Lower leg skin (tissue), 4 donors: ENCODE data around the gene TBCD. TPM values are rescaled to one million over a fixed set of nuclear protein-coding genes. Genes with fewer than 3 reads are reported as not detected.

Source experiments
- DNase-seq, 2 donors: peaks; one replicate each; pipeline ENCODE4 v3.0.0-alpha.2; 2019; ENCODE audit warnings: low spot score in 2 of 2
- H3K4me3 ChIP-seq: fragments of 200-600 bp; sonication (generic); 2 replicates; pipeline ENCODE4 v1.5.1; 2017; ENCODE audit warnings: mild to moderate bottlenecking, low read depth; ENCODE audit not compliant: poor library complexity, severe bottlenecking
- POLR2A ChIP-seq, 2 donors: fragments of 450-650 bp; IDR thresholded peaks; one replicate each; pipeline ENCODE4 v1.6.1; 2016 to 2017; ENCODE audit warnings: antibody characterized with exemption in 2 of 2, mild to moderate bottlenecking in 1 of 2, moderate library complexity in 1 of 2
- WGBS, 2 donors: methylation state at CpG; one replicate each; pipeline ENCODE4 v1.1.5; 2018; 5-methylcytosine and 5-hydroxymethylcytosine counted together
- intact Hi-C: fragments of 100-400 bp; cut with DNase I; formaldehyde crosslinking; loops from one replicate; pipeline ENCODE4 v1.15.0; 2023; ENCODE audit warnings: low total_unique reads
- total RNA-seq, 4 donors: library from RNA; depleted of rRNA; stranded (reverse); fragments of >200 nt; gene quantifications; one replicate each; pipeline ENCODE4 v1.1.0, GENCODE V29; 2016
- TF ChIP-seq, protein P1 (sequence below), 3 donors: fragments of 450-650 bp; IDR thresholded peaks; one replicate each; pipeline ENCODE4 v1.5.1; 2016; ENCODE audit warnings: antibody characterized with exemption in 3 of 3, mild to moderate bottlenecking in 3 of 3, moderate library complexity in 2 of 3

Gene TBCD
- total RNA-seq, 4 donors from 2014 or later, result 38.7 to 73.4 (median 51.5) TPM

DNA sequence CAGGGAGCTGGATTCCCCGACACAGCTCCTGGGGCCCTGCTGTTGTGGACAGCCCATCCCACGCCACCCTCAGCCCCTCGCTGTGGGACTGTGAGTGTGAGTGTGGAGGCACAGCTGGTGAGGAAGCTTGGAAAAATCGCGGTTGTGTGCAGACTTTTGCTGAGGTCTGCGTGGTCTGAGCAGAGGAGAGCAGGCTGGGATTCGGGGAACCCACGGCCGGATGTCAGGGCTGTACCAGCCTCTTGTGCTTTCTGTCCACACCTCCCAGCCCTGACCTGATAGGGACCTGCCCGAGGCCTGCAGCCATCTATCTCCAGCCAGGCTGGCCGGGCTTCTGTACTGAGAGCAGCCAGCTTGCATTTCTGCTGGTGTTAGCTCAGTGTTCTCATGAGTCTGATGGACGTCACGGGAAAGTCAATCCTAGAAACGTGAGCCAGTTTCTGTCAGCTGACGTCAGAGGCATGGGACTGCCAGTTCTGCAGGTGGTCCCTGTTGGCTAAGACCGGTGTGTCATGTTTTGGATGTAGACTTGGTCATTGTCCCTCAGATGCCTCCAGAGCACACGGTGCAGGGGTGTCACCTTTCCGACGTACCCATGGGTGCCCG lies 160.7 kb downstream of the TBCD start:
- no peak overlapping the region for H3K4me3 ChIP-seq
- DNase-seq, result no peak
- TF ChIP-seq, protein P1, sequence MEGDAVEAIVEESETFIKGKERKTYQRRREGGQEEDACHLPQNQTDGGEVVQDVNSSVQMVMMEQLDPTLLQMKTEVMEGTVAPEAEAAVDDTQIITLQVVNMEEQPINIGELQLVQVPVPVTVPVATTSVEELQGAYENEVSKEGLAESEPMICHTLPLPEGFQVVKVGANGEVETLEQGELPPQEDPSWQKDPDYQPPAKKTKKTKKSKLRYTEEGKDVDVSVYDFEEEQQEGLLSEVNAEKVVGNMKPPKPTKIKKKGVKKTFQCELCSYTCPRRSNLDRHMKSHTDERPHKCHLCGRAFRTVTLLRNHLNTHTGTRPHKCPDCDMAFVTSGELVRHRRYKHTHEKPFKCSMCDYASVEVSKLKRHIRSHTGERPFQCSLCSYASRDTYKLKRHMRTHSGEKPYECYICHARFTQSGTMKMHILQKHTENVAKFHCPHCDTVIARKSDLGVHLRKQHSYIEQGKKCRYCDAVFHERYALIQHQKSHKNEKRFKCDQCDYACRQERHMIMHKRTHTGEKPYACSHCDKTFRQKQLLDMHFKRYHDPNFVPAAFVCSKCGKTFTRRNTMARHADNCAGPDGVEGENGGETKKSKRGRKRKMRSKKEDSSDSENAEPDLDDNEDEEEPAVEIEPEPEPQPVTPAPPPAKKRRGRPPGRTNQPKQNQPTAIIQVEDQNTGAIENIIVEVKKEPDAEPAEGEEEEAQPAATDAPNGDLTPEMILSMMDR (IDR thresholded peaks at IDR 0.05), result no peak
- intact Hi-C loops, result loop anchor here (10.0 kb wide), 1 partner anchor 128 kb away; no protein-coding TSS in a partner anchor
- WGBS, 2 donors, result 82 to 92% methylated on average over 19 to 20 of the region's 20 CpGs

DNA sequence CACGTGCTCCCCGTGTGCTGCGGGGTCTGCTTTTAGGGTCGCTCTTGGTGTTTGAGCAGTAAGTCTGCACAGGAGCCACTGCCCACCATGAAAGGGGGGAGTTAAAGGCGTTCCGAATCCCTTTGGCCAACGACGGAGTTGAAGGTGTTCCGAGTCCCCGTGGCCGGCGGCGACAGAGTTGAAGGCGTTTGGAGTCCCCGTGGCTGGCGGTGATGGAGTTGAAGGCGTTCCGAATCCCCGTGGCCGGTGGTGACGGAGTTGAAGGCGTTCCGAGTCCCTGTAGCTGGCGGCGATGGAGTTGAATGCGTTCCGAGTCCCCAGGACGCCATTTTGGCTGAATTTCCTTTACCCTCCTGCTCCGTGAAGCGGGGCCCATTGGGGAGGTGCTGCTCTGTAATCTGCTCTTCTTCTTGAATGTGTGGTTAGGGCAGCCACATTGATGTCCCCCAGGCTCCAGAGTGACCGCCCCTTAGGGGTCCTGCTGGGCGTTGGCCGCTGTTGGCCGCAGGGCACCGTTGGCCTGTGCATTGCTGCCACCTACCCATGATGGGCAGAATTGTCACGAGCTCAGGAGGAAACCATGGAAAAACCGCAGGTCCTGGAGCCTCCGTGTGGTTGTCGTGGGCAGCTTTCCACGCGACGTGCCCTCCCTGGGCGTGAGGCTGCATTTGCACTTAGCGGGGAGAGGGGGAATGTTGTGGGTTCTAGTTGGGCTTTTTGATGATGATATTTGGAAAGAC lies 161.6 kb downstream of the TBCD start:
- 92 to 95% methylated on average over 44 of the region's 44 CpGs for WGBS, 2 donors
- intact Hi-C loops, result loop anchor here (10.0 kb wide), 1 partner anchor 129 kb away; no protein-coding TSS in a partner anchor
- TF ChIP-seq, protein P1 (IDR thresholded peaks at IDR 0.05), result no peak
- no peak for TF ChIP-seq POLR2A (IDR thresholded peaks at IDR 0.05)
- no peak for DNase-seq
- H3K4me3 ChIP-seq, result no peak overlapping the region

DNA sequence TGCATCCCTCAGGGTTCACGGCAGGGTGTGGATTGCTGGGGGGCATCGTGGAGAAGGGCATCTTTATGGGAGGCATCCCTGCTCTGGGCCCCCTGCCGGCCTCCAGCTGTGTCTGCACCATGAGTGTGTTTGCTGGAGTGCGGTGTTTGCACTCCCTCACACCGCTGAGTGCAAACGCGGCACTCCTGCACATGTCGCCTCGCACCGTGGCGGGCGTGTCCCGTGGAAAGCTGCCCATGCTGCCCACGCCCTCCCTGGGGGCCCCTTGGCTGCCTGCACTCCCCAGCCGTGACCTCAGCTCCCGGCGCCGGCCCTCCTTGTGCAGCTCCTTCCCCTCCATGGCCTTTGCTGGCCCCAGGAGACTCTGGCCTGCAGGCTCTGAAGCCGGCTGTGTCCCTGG lies 162.5 kb downstream of the TBCD start:
- intact Hi-C loops, result loop anchor here (10.0 kb wide), 1 partner anchor 130 kb away; no protein-coding TSS in a partner anchor
- DNase-seq, result no peak
- no peak overlapping the region for H3K4me3 ChIP-seq
- no peak for TF ChIP-seq POLR2A (IDR thresholded peaks at IDR 0.05)
- TF ChIP-seq, protein P1 (IDR thresholded peaks at IDR 0.05), result peak in 1 of 3 donors; percentile 61
- WGBS, 2 donors, result 35 to 44% methylated on average over 16 to 18 of the region's 19 CpGs

DNA sequence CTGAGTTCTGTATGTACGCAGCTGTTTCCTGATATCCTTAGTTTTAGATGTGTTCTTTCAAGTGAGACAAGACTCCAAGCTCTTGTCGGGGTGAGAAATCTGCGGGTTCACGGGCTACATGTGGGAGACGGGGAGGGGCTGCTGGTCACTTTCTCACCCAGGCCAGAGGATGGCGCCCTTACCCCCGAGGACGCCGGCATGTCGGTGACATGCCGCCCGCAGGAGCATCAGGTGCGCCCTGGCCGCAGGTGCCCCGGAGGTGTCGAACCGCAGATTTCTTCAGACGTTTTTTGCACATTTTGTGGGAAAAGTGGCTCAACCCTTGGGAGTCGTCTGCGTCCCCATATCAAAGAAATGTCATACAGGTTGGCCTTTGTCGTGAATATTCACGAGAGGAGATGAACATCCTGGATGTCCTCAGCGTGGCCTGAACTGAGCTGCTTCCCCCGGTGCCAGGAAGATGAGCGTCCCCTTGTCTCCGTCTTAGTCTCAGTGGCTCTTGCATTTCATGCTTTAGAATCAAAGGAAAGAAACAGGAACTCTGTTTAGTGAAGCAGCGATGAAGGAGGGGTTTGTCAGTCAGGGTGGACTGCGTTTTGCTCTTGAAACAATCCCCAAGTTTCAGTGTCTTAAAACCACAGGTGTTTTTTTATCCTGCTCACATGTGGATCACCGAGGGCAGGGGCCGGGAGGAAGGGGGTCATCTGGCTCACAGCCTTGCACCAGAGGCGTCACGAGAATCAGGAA lies 163.3 kb downstream of the TBCD start:
- 94 to 95% methylated on average over 32 of the region's 32 CpGs for WGBS, 2 donors
- no peak for DNase-seq
- intact Hi-C loops, result loop anchor here (10.0 kb wide), 1 partner anchor 130 kb away; no protein-coding TSS in a partner anchor
- TF ChIP-seq, protein P1 (IDR thresholded peaks at IDR 0.05), result no peak
- no peak for TF ChIP-seq POLR2A (IDR thresholded peaks at IDR 0.05)
- no peak overlapping the region for H3K4me3 ChIP-seq

DNA sequence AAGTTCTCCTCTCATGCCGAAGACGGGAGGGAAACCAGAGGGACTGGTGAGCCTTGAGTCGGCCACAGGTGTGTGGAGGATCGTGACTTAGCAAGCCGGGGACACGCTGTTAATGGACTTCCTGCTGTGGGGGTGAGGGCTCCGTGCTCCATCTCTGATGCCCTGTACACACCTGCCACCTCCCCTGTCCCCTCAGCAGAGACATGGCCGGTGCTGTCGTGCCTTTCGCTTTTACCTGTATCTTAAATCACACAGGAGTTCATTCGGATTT lies 163.8 kb downstream of the TBCD start:
- DNase-seq, result no peak
- 91 to 93% methylated on average over 11 of the region's 11 CpGs for WGBS, 2 donors
- TF ChIP-seq, protein P1 (IDR thresholded peaks at IDR 0.05), result no peak
- no peak for TF ChIP-seq POLR2A (IDR thresholded peaks at IDR 0.05)
- H3K4me3 ChIP-seq, result no peak overlapping the region
- intact Hi-C loops, result loop anchor here (10.0 kb wide), 1 partner anchor 131 kb away; no protein-coding TSS in a partner anchor
